ENCODE measurements around the gene TACSTD2. TPM values are rescaled to one million over a fixed set of nuclear protein-coding genes. Genes with fewer than 3 reads are reported as not detected.
"Not testable (repeated sequence)": the region's sequence is repeated elsewhere in the genome, so short reads cannot be mapped to it uniquely, and the experiment has no call there.

TACSTD2 gene
- total RNA-seq, 1 donor from 2014 or later, result 219 TPM

- no peak for DNase-seq (ENCODE audit: low read depth)
- no peak for TF ChIP-seq CTCF (conservative IDR thresholded peaks at IDR 0.05; ENCODE audit: low read depth, low read length)
- H3K4me3 ChIP-seq (ENCODE audit: low read depth, low read length), result no peak overlapping the region
These were observed 6.4 kb upstream of the TACSTD2 start for GRCh38 chr1:58583496-58583895.

DNA sequence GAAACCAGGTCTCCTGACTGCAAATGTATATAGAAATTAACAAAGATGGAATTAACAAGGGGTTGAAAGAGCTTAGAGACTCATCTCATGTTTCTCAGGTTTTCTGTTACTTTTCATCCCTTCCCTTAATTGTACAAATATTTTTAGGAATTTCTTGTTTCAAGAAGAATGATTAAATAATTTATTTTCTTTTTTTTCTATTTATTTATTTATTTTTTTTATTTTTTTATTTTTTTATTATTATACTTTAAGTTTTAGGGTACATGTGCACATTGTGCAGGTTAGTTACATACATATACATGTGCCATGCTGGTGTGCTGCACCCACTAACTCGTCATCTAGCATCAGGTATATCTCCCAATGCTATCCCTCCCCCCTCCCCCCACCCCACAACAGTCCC lies 5.1 kb upstream of the TACSTD2 start:
- DNase-seq (ENCODE audit: low read depth); H3K4me3 ChIP-seq (ENCODE audit: low read depth, low read length): not testable (repeated sequence)

DNA sequence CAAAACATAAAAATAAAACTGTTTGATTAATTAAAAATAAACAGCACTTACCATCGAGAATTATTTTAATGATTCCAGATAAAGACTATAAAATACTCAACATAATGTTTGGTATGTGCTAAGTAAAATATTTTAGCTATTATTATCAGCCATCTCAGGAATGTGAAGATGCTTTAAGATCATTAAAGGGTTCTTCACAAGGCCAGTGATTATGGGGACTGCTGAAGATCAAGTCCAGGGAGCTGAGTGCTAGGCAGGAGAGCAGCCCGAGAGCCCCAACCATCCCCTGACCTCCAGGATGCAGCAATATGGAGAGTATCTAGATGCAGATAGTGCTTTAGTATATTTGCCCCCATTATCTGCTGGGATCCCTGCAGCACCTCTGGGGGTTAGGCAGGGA lies 4.6 kb upstream of the TACSTD2 start:
- DNase-seq (ENCODE audit: low read depth), result no peak
- no peak overlapping the region for H3K4me3 ChIP-seq (ENCODE audit: low read depth, low read length)
- no peak for TF ChIP-seq CTCF (conservative IDR thresholded peaks at IDR 0.05; ENCODE audit: low read depth, low read length)

DNA sequence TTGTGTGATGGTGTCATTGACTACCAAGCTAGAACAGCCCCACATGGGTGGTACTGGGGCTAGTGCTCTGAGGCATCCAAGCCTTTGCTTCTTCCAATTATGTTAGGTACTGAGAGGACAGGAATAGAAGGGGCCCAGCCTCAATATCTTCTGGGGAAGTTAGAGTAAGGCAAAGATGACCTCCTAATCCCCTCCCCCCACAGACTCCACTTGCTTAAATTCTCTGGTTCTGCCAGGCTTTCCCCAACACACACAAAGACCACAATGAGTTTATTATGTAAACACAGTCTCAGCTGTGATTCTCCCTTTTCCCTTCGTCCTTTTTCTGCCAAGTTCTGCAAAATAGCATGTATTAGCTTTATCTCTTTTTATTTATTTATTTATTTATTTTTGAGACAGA lies 3.1 kb upstream of the TACSTD2 start:
- no peak for DNase-seq (ENCODE audit: low read depth)
- no peak for TF ChIP-seq CTCF (conservative IDR thresholded peaks at IDR 0.05; ENCODE audit: low read depth, low read length)
- no peak overlapping the region for H3K4me3 ChIP-seq (ENCODE audit: low read depth, low read length)

DNA sequence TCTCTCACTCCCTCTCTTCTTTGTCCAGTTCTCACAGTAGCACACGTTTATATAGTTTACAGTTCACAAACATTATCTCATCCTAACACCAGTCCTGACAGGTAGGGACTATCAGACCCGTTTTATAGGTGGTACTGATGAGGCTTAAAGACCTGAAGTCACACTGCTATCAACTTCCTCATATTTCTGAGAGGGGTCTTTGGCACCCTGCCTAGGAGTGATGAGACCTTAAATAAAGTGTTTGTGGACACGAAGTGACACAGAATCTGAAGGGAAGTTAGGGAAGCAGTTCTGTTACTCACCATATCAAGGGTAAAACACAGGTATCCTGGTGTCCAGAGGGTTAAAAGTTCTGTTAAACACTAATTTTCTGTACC lies 590 bp upstream of the TACSTD2 start:
- peak overlapping the region; percentile 60 for H3K4me3 ChIP-seq (ENCODE audit: low read depth, low read length)
- DNase-seq (ENCODE audit: low read depth), result no peak
- TF ChIP-seq CTCF (conservative IDR thresholded peaks at IDR 0.05; ENCODE audit: low read depth, low read length), result no peak

DNA sequence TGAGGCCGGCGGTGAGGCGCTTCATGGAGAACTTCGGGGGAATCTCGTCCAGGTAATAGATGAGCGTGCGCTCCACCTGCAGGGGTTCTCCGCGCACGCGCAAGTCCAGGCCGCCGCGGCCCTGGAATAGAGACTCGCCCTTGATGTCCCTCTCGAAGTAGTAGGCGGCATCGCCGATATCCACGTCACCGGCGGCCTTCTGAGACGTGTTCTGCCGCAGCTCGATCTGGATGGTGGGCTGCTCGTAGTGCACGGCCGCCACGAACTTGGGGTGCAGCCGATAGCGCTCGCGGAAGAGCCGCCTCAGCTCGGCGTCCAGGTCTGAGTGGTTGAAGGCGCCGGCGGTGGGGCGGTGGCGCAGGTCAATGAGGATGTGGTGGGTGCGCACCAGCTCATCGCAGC lies 726 bp downstream of the TACSTD2 start:
- no peak for TF ChIP-seq CTCF (conservative IDR thresholded peaks at IDR 0.05; ENCODE audit: low read depth, low read length)
- no peak for DNase-seq (ENCODE audit: low read depth)

GRCh38 chr1:58575551-58576324 lies 1.3 kb downstream of the TACSTD2 start:
- no peak for TF ChIP-seq CTCF (conservative IDR thresholded peaks at IDR 0.05; ENCODE audit: low read depth, low read length)
- H3K4me3 ChIP-seq (ENCODE audit: low read depth, low read length), result peak overlapping the region; percentile 60

More for the DNA sequence above, 726 bp downstream of the TACSTD2 start:
- H3K4me3 ChIP-seq (ENCODE audit: low read depth, low read length), result peak overlapping the region; percentile 60

More at GRCh38 chr1:58575551-58576324, 1.3 kb downstream of the TACSTD2 start:
- DNase-seq (ENCODE audit: low read depth), result no peak

Data from epithelial cell of proximal tubule (primary cell).